NCI-H2171 treated with DMSO at 0.1 percent for 48 hours (cell line): ENCODE measurements around the gene WFDC11.
A peak's percentile ranks its signal among the peaks of the same experiment; 100 is the strongest.
"Not testable (repeated sequence)": the region's sequence is repeated elsewhere in the genome, so short reads cannot be mapped to it uniquely, and the experiment has no call there.

ENCODE experiments used
- DNase-seq: peaks from one replicate; lab custom pipeline; 2025; lab: John Stamatoyannopoulos, UW

The WFDC11 gene

GRCh38 chr20:45670139-45670538 lies at the start of gene WFDC11:
WFDC11 (minus strand) TSS chr20:45670239; CDS start chr20:45650600, 19,639 bp downstream.
- no peak for DNase-seq

DNA sequence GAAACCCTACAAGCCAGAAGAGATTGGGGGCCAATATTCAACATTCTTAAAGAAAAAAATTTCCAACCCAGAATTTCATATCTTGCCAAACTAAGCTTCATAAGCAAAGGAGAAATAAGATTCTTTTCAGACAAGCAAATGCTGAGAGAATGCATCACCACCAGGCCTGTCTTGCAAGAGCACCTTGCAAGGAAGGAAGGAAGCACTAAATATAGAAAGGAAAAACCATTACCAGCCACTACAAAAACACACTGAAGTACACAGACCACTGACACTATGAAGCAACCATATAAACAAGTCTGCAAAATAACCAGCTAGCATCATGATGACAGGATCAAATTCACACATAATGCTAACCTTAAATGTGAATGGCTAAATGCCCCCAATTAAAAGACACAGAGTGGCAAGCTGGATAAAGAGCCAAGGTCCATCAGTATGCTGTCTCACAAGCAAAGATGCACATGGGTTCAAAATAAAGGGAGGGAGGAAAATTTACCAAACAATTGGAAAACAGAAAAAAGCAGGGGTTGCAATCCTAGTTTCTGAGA lies 46.2 kb upstream of the WFDC11 start:
- not testable (repeated sequence) for DNase-seq

DNA sequence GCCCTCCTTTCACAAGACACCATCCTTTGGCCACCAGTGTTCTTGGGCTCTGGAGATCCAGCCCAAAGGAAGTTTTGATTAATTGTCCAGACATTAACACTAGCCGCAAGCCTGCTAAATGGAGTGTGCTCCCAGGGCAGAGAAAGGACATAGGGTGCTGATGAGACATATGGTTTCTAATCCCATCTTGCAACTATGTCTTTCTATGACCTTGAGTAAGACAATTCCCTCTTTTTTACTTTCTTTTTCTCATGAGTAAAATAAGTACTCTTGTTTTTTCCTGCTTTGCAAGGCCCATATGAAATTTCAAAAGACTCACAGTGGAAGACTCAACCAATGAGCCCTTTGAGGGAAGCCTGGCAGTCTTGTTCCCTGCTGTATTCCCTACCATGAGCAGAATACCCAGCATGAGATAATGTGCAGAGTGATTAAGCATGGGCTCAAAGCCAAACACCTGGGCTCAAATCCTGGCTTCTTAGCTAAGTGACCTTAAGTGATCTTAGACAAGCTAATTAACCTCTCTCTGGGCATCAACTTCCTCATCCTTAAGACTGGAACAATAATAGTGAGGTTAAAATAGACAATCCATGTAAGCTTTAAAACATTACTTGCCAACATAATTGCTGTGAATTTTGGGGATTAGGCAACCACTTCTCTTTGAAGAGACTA lies 35.1 kb upstream of the WFDC11 start, which contains the start of gene WFDC10B:
Gene WFDC10B, minus strand, starts transcription at position 51 of the 669 bp plus-strand sequence. CDS start 19,027 bp downstream, outside the sequence.
- peak; percentile 27 for DNase-seq

DNA sequence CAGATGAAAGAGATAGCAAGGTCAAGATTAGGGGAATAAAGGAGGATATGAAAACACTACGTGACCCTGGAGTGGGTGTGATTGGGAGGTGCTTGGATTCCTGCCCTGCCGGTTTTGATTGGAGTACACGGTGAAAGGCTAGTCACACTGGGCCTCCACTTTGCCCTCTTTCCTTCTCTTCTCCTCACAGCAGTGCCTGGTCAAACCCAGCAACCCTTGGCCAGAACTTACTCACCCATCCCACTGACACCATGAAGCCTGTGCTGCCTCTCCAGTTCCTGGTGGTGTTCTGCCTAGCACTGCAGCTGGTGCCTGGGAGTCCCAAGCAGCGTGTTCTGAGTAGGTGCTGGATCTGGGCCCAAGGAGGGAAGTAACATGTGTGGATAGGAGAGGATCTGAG lies 31.8 kb upstream of the WFDC11 start, which contains the start of gene WFDC13:
Gene WFDC13, plus strand, starts transcription at position 166 of the 400 bp plus-strand sequence. Its CDS starts 86 bp downstream, at position 252.
- no peak for DNase-seq

DNA sequence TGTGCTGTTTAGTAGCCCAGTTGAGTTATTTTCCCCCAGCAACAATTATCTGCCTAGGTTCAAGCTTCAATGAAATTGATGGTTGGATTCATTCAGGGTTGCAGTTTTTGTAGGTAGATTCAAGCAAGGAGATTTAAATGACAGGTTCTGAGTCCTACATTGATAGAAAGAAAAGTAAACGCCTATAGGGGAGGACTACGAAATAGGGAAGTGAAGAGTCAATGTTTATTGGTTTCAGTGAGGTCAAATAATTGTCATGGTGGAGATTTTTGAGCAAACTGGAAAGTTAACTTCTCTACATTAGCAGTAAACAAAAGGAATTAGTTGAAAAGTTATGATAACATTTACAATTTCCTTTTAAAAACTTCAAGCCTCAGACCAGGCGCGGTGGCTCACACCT lies 31.1 kb upstream of the WFDC11 start:
- no peak for DNase-seq

DNA sequence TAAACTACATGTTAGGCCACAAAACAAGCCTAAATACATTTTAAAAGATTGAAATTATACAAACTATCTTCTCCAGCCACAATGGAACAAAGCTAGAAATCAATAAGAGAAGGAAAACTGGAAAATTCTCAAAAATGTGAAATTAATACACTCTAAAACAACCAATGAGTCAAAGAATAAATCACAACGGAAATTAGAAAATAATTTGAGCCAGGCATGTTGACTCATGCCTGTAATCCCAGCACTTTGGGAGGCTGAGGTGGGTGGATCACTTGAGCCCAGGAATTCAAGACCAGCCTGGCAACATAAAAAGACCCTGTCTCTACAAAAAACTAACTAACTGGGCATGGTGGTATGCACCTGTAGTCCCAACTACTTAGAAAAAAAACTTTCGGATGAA lies 25.5 kb upstream of the WFDC11 start:
- DNase-seq: no peak

GRCh38 chr20:45693346-45693745 lies 23.3 kb upstream of the WFDC11 start:
- DNase-seq: not testable (repeated sequence)

DNA sequence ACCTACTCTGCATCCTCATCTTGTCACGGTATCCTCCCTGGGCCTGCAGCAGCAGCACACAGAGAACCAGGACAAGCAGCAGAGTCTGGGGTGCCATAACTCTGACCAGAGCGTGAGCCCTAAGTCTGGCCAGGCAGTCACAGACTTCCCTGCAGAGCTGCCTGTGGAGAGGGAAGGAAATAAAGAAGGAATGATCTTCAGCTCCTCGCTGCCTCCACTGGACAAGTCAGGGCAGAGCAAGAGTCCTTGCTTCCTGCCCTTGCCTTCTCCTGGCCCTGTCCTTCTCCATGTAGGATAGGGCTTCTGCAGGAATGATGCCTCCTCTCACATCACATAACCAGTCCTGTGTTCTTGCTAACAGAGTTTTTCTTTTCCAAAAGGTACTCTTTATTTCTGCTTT lies 15.9 kb upstream of the WFDC11 start:
- no peak for DNase-seq

GRCh38 chr20:45679650-45680049 lies 9.6 kb upstream of the WFDC11 start:
- no peak for DNase-seq

DNA sequence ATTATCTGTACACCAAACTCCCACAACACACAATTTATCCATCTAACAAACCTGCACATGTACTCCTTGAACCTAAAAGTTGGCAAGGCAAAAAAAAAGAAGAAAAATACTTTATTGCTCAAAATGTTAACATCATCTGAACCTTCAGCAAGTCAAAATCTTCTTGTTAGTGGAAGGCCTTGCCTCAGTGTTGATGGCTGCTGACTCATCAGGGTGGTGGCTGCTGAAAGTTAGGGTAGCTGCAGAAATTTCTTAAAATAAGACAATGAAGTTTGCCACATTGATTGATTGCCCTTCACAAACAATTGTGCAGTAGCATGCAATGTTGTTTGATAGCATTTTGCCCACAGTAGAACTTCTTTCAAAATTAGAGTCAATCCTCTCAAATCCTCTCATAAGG lies 2.7 kb upstream of the WFDC11 start:
- no peak for DNase-seq

GRCh38 chr20:45657038-45657437 lies 13.0 kb downstream of the WFDC11 start:
- DNase-seq: not testable (repeated sequence)

DNA sequence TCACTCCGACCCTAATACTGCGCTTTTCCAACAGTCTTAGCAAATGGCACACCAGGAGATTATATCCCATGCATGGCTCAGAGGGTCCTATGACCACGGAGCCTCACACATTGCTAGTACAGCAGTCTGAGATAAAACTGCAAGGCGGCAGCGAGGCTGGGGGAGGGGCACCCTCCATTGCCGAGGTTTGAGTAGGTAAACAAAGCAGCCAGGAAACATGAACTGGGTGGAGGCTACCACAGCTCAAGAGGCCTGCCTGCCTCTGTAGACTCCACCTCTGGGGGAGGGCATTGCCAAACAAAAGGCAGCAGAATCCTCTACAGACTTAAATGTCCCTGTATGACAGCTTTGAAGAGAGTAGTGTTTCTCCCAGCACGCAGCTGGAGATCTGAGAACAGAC lies 18.3 kb downstream of the WFDC11 start:
- DNase-seq: peak; percentile 2

- no peak for DNase-seq
Observed at GRCh38 chr20:45649312-45649863, 20.7 kb downstream of the WFDC11 start.

- DNase-seq: no peak
Observed at GRCh38 chr20:45647441-45648050, 22.5 kb downstream of the WFDC11 start.

DNA sequence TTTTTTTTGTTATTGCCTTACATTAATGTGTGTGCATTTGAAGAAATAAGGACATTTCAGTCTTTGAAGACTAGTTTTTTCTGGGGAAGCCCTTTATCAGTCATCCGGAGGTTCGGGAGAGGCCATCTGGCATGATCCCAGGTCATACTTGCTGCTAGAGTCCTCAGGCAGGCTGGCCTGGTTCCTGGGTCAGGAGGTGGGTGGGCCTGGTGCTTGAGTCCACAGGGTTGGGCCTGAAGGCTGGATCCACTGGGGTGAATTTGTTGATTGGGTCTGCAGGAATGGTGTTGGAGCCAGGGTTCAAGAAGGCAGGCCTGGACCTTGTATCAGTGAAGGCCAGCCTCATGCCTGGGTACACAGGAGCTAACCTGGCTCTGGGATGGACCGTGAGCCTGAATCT lies 23.2 kb downstream of the WFDC11 start:
- DNase-seq: no peak

GRCh38 chr20:45645869-45646268 lies 24.2 kb downstream of the WFDC11 start:
- not testable (repeated sequence) for DNase-seq

- not testable (repeated sequence) for DNase-seq
Observed at GRCh38 chr20:45641076-45641475, 29.0 kb downstream of the WFDC11 start.

DNA sequence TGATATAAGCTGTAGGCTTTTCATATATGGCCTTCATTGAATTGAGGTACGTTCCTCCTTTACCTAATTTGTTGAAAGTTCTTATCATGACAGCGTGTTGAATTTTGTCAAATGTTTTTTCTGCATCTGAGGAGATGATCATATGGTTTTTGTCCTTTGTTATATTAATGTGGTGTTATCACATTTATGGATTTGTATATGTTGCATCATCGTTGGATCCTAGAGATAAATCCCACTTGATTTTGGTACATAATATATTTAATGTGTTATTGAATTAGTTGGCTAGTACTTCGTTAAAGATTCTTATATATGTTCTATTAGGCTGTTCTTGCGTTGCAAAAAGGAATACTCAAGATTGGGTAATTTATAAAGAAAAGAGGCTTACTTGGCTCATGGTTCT lies 30.4 kb downstream of the WFDC11 start:
- no peak for DNase-seq

DNA sequence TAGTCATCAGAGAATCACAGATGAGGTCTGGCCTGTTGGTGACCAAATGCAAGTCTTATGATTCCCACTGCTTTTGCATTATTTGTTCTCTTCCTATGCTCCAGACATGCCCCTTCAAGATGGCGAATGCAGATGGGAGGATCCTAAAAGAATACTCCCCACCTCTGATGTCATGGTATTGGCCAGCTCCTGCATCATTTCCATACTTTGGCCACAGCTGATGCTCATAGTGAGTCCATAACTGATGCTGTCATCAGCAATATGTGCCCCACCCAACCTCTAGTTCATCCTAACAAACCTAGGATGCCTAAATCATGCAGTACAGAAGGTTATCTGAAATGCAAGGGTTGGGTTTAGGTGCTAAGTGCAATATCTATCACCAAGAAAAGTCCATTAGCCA lies 33.5 kb downstream of the WFDC11 start:
- DNase-seq: no peak

DNA sequence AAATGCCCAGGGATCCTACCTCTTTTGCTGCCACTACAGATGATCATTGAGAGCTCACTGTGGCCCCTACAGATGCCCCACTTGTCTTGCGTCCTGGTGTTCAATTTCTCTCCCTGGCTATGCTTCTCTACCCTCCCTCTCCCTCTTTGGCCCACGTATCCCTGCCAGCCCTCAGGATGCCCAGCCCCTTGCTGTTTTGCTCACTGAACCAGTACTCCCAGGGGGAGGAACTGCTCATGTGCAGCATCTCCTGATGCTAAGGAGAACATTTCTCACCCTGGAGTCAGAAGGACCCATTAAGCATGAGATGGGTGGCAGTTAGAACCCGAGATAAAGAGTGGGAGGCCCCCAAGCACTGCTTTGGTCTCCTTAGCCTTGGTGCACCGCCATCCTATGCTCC lies 38.9 kb downstream of the WFDC11 start, which contains the start of gene WFDC9:
Gene WFDC9, minus strand, starts transcription at position 101 of the 400 bp plus-strand sequence. CDS start 21,103 bp downstream, outside the sequence.
- no peak for DNase-seq

DNA sequence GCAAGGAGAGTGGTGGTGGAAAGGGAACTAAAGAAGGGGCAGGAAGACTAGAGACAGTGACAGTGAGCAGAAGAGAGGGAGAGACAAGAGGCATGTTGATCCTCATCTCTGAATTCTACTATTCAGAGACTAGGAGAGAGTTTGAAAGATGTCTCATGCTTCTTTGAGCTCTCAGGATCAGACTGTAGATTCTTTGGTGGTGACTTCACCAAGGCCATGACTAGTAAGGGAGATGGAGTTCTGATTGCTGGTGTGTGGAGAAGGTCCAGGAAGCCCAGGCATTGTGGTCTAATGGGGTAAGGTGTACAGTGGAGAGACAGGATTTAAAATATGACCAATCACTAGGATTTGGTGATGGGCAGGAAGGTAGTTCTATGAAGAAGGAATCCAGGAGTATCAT lies 39.7 kb downstream of the WFDC11 start:
- no peak for DNase-seq

DNA sequence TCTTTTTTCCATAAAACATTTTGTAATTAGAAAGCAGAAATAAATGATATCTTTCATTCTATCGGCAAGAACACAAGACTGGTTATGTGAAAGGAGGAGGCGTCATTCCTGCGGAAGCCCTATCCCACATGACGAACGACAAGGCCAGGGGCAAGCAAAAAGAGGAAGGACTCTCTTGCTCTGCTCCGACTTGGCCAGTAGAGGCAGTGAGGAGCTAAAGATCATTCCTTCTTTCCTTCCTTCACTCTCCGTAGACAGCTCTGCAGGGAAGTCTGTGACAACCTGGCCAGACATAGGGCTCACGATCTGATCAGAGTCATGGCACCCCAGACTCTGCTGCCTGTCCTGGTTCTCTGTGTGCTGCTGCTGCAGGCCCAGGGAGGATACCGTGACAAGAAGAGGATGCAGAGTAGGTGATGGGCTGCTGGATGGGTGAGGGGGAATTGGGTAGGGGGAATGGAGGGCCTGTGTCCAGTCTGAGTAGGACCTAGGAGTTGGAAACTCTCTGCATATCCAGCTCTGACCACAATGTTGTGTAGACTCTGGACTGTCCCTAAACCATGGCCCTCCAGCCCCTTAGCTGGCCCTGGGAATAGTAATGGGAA lies 40.4 kb downstream of the WFDC11 start, which contains the start of gene WFDC10A:
Gene WFDC10A, plus strand, starts transcription at position 244 of the 605 bp plus-strand sequence. Its CDS starts 75 bp downstream, at position 319.
- peak; percentile 56 for DNase-seq
